Neural cell (in vitro differentiated cells): ENCODE data around the gene PRRX2.

Experiments used
- EP300 ChIP-seq: fragments of 450-650 bp; conservative IDR thresholded peaks from 2 replicates; pipeline ENCODE4 v1.6.1; 2014; ENCODE audit warnings: antibody characterized with exemption, mild to moderate bottlenecking, moderate library complexity; ENCODE audit not compliant: poor library complexity, severe bottlenecking
- EZH2 ChIP-seq: fragments of 200-600, 300-800 bp; shearing (Covaris generic), sonication (generic); IDR thresholded peaks from 2 replicates; pipeline ENCODE4 v1.6.1; 2014; ENCODE audit warnings: antibody characterized with exemption, low read length, borderline replicate concordance, mild to moderate bottlenecking; ENCODE audit not compliant: insufficient read depth, poor library complexity, severe bottlenecking
- POLR2AphosphoS5 ChIP-seq: IDR thresholded peaks from 2 replicates; pipeline ENCODE4 v1.6.1; 2012
- RAD21 ChIP-seq: fragments of 450-650 bp; conservative IDR thresholded peaks from 2 replicates; pipeline ENCODE4 v1.6.1; 2014; ENCODE audit warnings: antibody characterized with exemption, mild to moderate bottlenecking, moderate library complexity
- TAF1 ChIP-seq: IDR thresholded peaks from 2 replicates; pipeline ENCODE4 v1.6.1; 2012; ENCODE audit warnings: low read depth
- TF ChIP-seq, protein P1 (sequence below): fragments of 450-650 bp; IDR thresholded peaks from 2 replicates; pipeline ENCODE4 v1.5.1; 2014; ENCODE audit warnings: antibody characterized with exemption, mild to moderate bottlenecking, moderate library complexity; ENCODE audit not compliant: poor library complexity, severe bottlenecking
- TF ChIP-seq, protein P2 (sequence below): IDR thresholded peaks from 2 replicates; pipeline ENCODE4 v1.6.1; 2012; ENCODE audit warnings: borderline replicate concordance

DNA sequence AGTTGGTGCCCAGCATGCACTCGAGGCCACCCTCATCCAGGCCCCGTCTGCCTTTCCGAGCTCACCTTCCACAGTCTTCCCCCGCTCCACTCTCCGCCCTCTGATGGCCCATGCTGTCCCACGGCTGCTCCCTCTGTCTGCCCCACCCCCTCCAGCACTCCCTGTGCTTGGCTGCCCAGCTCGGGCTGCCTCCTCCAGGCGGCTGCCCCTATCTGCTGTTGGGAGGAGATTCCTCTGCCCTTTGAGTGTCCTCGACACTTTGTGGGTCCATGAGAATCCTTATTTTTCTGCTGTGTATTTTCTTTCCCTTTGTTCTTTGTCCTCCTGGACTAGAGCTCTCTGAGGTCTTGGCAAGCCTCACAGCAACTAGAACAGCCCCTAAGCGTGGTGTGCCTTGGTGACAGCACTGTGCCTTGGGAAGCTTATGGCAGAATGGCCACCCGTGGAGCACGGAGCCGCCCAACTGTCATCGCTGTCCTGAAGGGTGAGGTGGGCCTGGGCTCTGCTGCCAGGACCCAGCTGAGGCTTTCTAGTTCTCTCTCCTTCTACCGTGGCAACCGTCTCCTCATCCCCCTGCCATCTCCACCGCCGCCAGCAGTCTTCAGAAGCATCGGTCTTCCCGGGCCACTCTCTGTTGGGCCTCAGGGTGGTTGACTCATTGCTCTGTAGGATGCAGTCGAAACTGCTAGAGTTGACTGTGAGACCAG is 34.3 kb upstream of the PRRX2 start:
- TF ChIP-seq, protein P1, sequence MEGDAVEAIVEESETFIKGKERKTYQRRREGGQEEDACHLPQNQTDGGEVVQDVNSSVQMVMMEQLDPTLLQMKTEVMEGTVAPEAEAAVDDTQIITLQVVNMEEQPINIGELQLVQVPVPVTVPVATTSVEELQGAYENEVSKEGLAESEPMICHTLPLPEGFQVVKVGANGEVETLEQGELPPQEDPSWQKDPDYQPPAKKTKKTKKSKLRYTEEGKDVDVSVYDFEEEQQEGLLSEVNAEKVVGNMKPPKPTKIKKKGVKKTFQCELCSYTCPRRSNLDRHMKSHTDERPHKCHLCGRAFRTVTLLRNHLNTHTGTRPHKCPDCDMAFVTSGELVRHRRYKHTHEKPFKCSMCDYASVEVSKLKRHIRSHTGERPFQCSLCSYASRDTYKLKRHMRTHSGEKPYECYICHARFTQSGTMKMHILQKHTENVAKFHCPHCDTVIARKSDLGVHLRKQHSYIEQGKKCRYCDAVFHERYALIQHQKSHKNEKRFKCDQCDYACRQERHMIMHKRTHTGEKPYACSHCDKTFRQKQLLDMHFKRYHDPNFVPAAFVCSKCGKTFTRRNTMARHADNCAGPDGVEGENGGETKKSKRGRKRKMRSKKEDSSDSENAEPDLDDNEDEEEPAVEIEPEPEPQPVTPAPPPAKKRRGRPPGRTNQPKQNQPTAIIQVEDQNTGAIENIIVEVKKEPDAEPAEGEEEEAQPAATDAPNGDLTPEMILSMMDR, result no peak
- TF ChIP-seq EP300 (no peak), TAF1 (no peak), EZH2 (no peak), POLR2AphosphoS5 (no peak), RAD21 (no peak)
- TF ChIP-seq, protein P2, sequence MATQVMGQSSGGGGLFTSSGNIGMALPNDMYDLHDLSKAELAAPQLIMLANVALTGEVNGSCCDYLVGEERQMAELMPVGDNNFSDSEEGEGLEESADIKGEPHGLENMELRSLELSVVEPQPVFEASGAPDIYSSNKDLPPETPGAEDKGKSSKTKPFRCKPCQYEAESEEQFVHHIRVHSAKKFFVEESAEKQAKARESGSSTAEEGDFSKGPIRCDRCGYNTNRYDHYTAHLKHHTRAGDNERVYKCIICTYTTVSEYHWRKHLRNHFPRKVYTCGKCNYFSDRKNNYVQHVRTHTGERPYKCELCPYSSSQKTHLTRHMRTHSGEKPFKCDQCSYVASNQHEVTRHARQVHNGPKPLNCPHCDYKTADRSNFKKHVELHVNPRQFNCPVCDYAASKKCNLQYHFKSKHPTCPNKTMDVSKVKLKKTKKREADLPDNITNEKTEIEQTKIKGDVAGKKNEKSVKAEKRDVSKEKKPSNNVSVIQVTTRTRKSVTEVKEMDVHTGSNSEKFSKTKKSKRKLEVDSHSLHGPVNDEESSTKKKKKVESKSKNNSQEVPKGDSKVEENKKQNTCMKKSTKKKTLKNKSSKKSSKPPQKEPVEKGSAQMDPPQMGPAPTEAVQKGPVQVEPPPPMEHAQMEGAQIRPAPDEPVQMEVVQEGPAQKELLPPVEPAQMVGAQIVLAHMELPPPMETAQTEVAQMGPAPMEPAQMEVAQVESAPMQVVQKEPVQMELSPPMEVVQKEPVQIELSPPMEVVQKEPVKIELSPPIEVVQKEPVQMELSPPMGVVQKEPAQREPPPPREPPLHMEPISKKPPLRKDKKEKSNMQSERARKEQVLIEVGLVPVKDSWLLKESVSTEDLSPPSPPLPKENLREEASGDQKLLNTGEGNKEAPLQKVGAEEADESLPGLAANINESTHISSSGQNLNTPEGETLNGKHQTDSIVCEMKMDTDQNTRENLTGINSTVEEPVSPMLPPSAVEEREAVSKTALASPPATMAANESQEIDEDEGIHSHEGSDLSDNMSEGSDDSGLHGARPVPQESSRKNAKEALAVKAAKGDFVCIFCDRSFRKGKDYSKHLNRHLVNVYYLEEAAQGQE, result no peak
